Neural cell (in vitro differentiated cells): ENCODE measurements around the gene PTPRD.

Source experiments
- CTCF ChIP-seq: fragments of 450-650 bp; IDR thresholded peaks from 2 replicates; pipeline ENCODE4 v1.5.1; 2014; ENCODE audit warnings: antibody characterized with exemption, mild to moderate bottlenecking, moderate library complexity; ENCODE audit not compliant: poor library complexity, severe bottlenecking
- EP300 ChIP-seq: fragments of 450-650 bp; conservative IDR thresholded peaks from 2 replicates; pipeline ENCODE4 v1.6.1; 2014; ENCODE audit warnings: antibody characterized with exemption, mild to moderate bottlenecking, moderate library complexity; ENCODE audit not compliant: poor library complexity, severe bottlenecking
- EZH2 ChIP-seq: fragments of 200-600, 300-800 bp; shearing (Covaris generic), sonication (generic); IDR thresholded peaks from 2 replicates; pipeline ENCODE4 v1.6.1; 2014; ENCODE audit warnings: antibody characterized with exemption, low read length, borderline replicate concordance, mild to moderate bottlenecking; ENCODE audit not compliant: insufficient read depth, poor library complexity, severe bottlenecking
- MXI1 ChIP-seq: fragments of 450-650 bp; conservative IDR thresholded peaks from 2 replicates; pipeline ENCODE4 v1.6.1; 2014; ENCODE audit warnings: antibody characterized with exemption, mild to moderate bottlenecking; ENCODE audit not compliant: poor library complexity, severe bottlenecking
- POLR2AphosphoS5 ChIP-seq: IDR thresholded peaks from 2 replicates; pipeline ENCODE4 v1.6.1; 2012
- RAD21 ChIP-seq: fragments of 450-650 bp; conservative IDR thresholded peaks from 2 replicates; pipeline ENCODE4 v1.6.1; 2014; ENCODE audit warnings: antibody characterized with exemption, mild to moderate bottlenecking, moderate library complexity
- REST ChIP-seq: IDR thresholded peaks from 2 replicates; pipeline ENCODE4 v1.6.1; 2012; ENCODE audit warnings: borderline replicate concordance
- SMC3 ChIP-seq: fragments of 450-650 bp; conservative IDR thresholded peaks from 2 replicates; pipeline ENCODE4 v1.6.1; 2014; ENCODE audit warnings: antibody characterized with exemption, mild to moderate bottlenecking, moderate library complexity; ENCODE audit not compliant: poor library complexity
- TAF1 ChIP-seq: IDR thresholded peaks from 2 replicates; pipeline ENCODE4 v1.6.1; 2012; ENCODE audit warnings: low read depth

GRCh38 chr9:8887369-8887768 is 1725.4 kb downstream of the PTPRD start:
- TF ChIP-seq EZH2 (no peak), EP300 (no peak), POLR2AphosphoS5 (no peak), CTCF (no peak), RAD21 (no peak), SMC3 (no peak), REST (no peak), MXI1 (no peak), TAF1 (no peak)
